Activated naive CD8-positive, alpha-beta T cell treated with anti-CD3 and anti-CD28 coated beads, Interleukin-2, amount 10 ng/mL, durations not matched to agents 7 days and 5 days (primary cell): ENCODE results near the gene FARS2. TPM values are rescaled to one million over a fixed set of nuclear protein-coding genes. Genes with fewer than 3 reads are reported as not detected.

Experiments used
- ATAC-seq: fragments of 150-1000 bp; cut with Tn5 transposase; one replicate; pipeline ENCODE4 v1.10.0; 2021; ENCODE audit warnings: low read depth, moderate library complexity
- POLR2A ChIA-PET: fragments of 350-600 bp; sonication (Branson Sonifier 250); formaldehyde crosslinking; loops from one replicate; lab custom pipeline; 2021; ENCODE audit warnings: antibody characterized with exemption; lab: Charles Lee
- DNase-seq: peaks from one replicate; pipeline ENCODE4 v3.0.0; 2021
- H3K27ac Mint-ChIP-seq: one replicate; pipeline ENCODE4 v1.8.0; 2022; ENCODE audit warnings: mild to moderate bottlenecking, mixed read lengths
- H3K27me3 Mint-ChIP-seq: one replicate; pipeline ENCODE4 v1.8.0; 2022; ENCODE audit warnings: mild to moderate bottlenecking, moderate library complexity, mixed read lengths
- H3K36me3 Mint-ChIP-seq: one replicate; pipeline ENCODE4 v1.8.0; 2021; ENCODE audit warnings: mild to moderate bottlenecking, mixed read lengths
- H3K4me1 Mint-ChIP-seq: one replicate; pipeline ENCODE4 v1.8.0; 2021; ENCODE audit warnings: mixed read lengths
- H3K4me3 Mint-ChIP-seq: one replicate; pipeline ENCODE4 v1.8.0; 2022; ENCODE audit warnings: mild to moderate bottlenecking, moderate library complexity, mixed read lengths
- H3K9me3 Mint-ChIP-seq: one replicate; pipeline ENCODE4 v1.8.0; 2021; ENCODE audit warnings: mixed read lengths
- total RNA-seq, 2 experiments: library from RNA; stranded (reverse); gene quantifications; one replicate each; pipeline ENCODE4 v1.2.3, GENCODE V29; 2021

Gene FARS2
- total RNA-seq, 2 experiments from 2014 or later: 15.5 to 18.4 TPM

GRCh38 chr6:5282191-5282623 is 20.9 kb downstream of the FARS2 start:
- DNase-seq (no peak), ATAC-seq (no peak)
- POLR2A ChIA-PET: no interaction called here
- Mint-ChIP-seq H3K36me3 (peaks cover 8% of the 10 kb centered on the region), H3K4me3 (no peak overlapping the region), H3K27ac (no peak overlapping the region), H3K9me3 (no peaks in the 10 kb centered on the region), H3K4me1 (peaks cover 17% of the 10 kb centered on the region), H3K27me3 (no peaks in the 10 kb centered on the region)

GRCh38 chr6:5285081-5285480 is 23.8 kb downstream of the FARS2 start:
- no peak for ATAC-seq

GRCh38 chr6:5285526-5285925 is 24.2 kb downstream of the FARS2 start:
- no peak for DNase-seq
- H3K27me3 Mint-ChIP-seq: no peaks in the 10 kb centered on the region
- peaks cover 8% of the 10 kb centered on the region for H3K4me1 Mint-ChIP-seq
- no peak overlapping the region for H3K4me3 Mint-ChIP-seq
- no peak overlapping the region for H3K27ac Mint-ChIP-seq
- ATAC-seq: no peak
- H3K36me3 Mint-ChIP-seq: peaks cover 3% of the 10 kb centered on the region
- POLR2A ChIA-PET: no interaction called here
- H3K9me3 Mint-ChIP-seq: no peaks in the 10 kb centered on the region

More at GRCh38 chr6:5285081-5285480, 23.8 kb downstream of the FARS2 start:
- no peak for DNase-seq
- no peak overlapping the region for H3K4me3 Mint-ChIP-seq
- H3K9me3 Mint-ChIP-seq: no peaks in the 10 kb centered on the region
- peaks cover 3% of the 10 kb centered on the region for H3K36me3 Mint-ChIP-seq
- H3K27me3 Mint-ChIP-seq: no peaks in the 10 kb centered on the region
- no peak overlapping the region for H3K27ac Mint-ChIP-seq
- POLR2A ChIA-PET: no interaction called here
- H3K4me1 Mint-ChIP-seq: peaks cover 10% of the 10 kb centered on the region

GRCh38 chr6:5286780-5287179 is 25.5 kb downstream of the FARS2 start:
- POLR2A ChIA-PET: no interaction called here
- ATAC-seq: no peak
- H3K4me3 Mint-ChIP-seq: no peak overlapping the region
- peaks cover 9% of the 10 kb centered on the region for H3K4me1 Mint-ChIP-seq
- no peaks in the 10 kb centered on the region for H3K9me3 Mint-ChIP-seq
- H3K36me3 Mint-ChIP-seq: peaks cover 6% of the 10 kb centered on the region
- DNase-seq: no peak
- no peaks in the 10 kb centered on the region for H3K27me3 Mint-ChIP-seq
- no peak overlapping the region for H3K27ac Mint-ChIP-seq

- Mint-ChIP-seq H3K27ac (no peak overlapping the region), H3K4me3 (no peak overlapping the region), H3K4me1 (peaks cover 13% of the 10 kb centered on the region), H3K36me3 (peaks cover 11% of the 10 kb centered on the region), H3K9me3 (no peaks in the 10 kb centered on the region), H3K27me3 (no peaks in the 10 kb centered on the region)
- POLR2A ChIA-PET: no interaction called here
- no peak for DNase-seq
- ATAC-seq: no peak
These were observed 26.1 kb downstream of the FARS2 start for GRCh38 chr6:5287205-5287965.

- H3K4me1 Mint-ChIP-seq: peaks cover 15% of the 10 kb centered on the region
- no peak overlapping the region for H3K4me3 Mint-ChIP-seq
- no peaks in the 10 kb centered on the region for H3K27me3 Mint-ChIP-seq
- H3K36me3 Mint-ChIP-seq: peaks cover 14% of the 10 kb centered on the region
- H3K9me3 Mint-ChIP-seq: no peaks in the 10 kb centered on the region
- POLR2A ChIA-PET: no interaction called here
- no peak for ATAC-seq
- no peak overlapping the region for H3K27ac Mint-ChIP-seq
- DNase-seq: no peak
These were observed 26.6 kb downstream of the FARS2 start for GRCh38 chr6:5287966-5288297.

GRCh38 chr6:5290097-5290496 is 28.8 kb downstream of the FARS2 start:
- peaks cover 23% of the 10 kb centered on the region for H3K4me1 Mint-ChIP-seq
- no peak overlapping the region for H3K4me3 Mint-ChIP-seq
- no peaks in the 10 kb centered on the region for H3K9me3 Mint-ChIP-seq
- H3K27me3 Mint-ChIP-seq: no peaks in the 10 kb centered on the region
- no peak for DNase-seq
- POLR2A ChIA-PET: no interaction called here
- H3K27ac Mint-ChIP-seq: no peak overlapping the region
- ATAC-seq: no peak
- H3K36me3 Mint-ChIP-seq: peaks cover 16% of the 10 kb centered on the region

GRCh38 chr6:5290500-5290899 is 29.2 kb downstream of the FARS2 start:
- ATAC-seq: no peak
- peaks cover 16% of the 10 kb centered on the region for H3K36me3 Mint-ChIP-seq
- POLR2A ChIA-PET: no interaction called here
- no peak overlapping the region for H3K27ac Mint-ChIP-seq
- H3K4me3 Mint-ChIP-seq: no peak overlapping the region
- H3K9me3 Mint-ChIP-seq: no peaks in the 10 kb centered on the region
- no peak for DNase-seq
- no peaks in the 10 kb centered on the region for H3K27me3 Mint-ChIP-seq
- peaks cover 23% of the 10 kb centered on the region for H3K4me1 Mint-ChIP-seq

GRCh38 chr6:5292154-5292553 is 30.8 kb downstream of the FARS2 start:
- Mint-ChIP-seq H3K4me1 (peaks cover 21% of the 10 kb centered on the region), H3K27ac (peak overlapping the region; percentile 18), H3K4me3 (no peak overlapping the region), H3K9me3 (no peaks in the 10 kb centered on the region), H3K27me3 (no peaks in the 10 kb centered on the region), H3K36me3 (peaks cover 16% of the 10 kb centered on the region)
- POLR2A ChIA-PET: no interaction called here
- ATAC-seq (no peak), DNase-seq (no peak)

- no peak for ATAC-seq
- peaks cover 15% of the 10 kb centered on the region for H3K4me1 Mint-ChIP-seq
These were observed 32.4 kb downstream of the FARS2 start for GRCh38 chr6:5293692-5294091.

GRCh38 chr6:5294392-5295211 is 33.3 kb downstream of the FARS2 start:
- Mint-ChIP-seq H3K4me1 (peaks cover 15% of the 10 kb centered on the region), H3K36me3 (peaks cover 13% of the 10 kb centered on the region), H3K27ac (peak overlapping the region; percentile 14), H3K27me3 (no peaks in the 10 kb centered on the region), H3K9me3 (no peaks in the 10 kb centered on the region), H3K4me3 (no peak overlapping the region)
- ATAC-seq (no peak), DNase-seq (no peak)
- POLR2A ChIA-PET: no interaction called here

More at GRCh38 chr6:5293692-5294091, 32.4 kb downstream of the FARS2 start:
- Mint-ChIP-seq H3K9me3 (no peaks in the 10 kb centered on the region), H3K36me3 (peaks cover 13% of the 10 kb centered on the region), H3K27me3 (no peaks in the 10 kb centered on the region), H3K27ac (no peak overlapping the region), H3K4me3 (no peak overlapping the region)
- POLR2A ChIA-PET: no interaction called here
- DNase-seq: no peak

- DNase-seq (no peak), ATAC-seq (no peak)
- POLR2A ChIA-PET: no interaction called here
- H3K4me3 Mint-ChIP-seq: no peak overlapping the region
- H3K9me3 Mint-ChIP-seq: no peaks in the 10 kb centered on the region
- H3K27ac Mint-ChIP-seq: no peak overlapping the region
- H3K36me3 Mint-ChIP-seq: peaks cover 12% of the 10 kb centered on the region
- peaks cover 16% of the 10 kb centered on the region for H3K4me1 Mint-ChIP-seq
- H3K27me3 Mint-ChIP-seq: no peaks in the 10 kb centered on the region
These were observed 34.3 kb downstream of the FARS2 start for GRCh38 chr6:5295623-5296022.

GRCh38 chr6:5300206-5300764 is 39.0 kb downstream of the FARS2 start:
- H3K9me3 Mint-ChIP-seq: no peaks in the 10 kb centered on the region
- peaks cover 17% of the 10 kb centered on the region for H3K4me1 Mint-ChIP-seq
- DNase-seq (no peak), ATAC-seq (no peak)
- no peak overlapping the region for H3K4me3 Mint-ChIP-seq
- H3K27ac Mint-ChIP-seq: no peak overlapping the region
- POLR2A ChIA-PET: no interaction called here
- H3K27me3 Mint-ChIP-seq: no peaks in the 10 kb centered on the region
- H3K36me3 Mint-ChIP-seq: no peaks in the 10 kb centered on the region
